Choroid plexus epithelial cell (primary cell): ENCODE data around the gene SSNA1.

Experiments
- DNase-seq: peaks from one replicate; pipeline ENCODE4 v3.0.0-alpha.2; 2010; ENCODE audit warnings: low read depth
- H3K4me3 ChIP-seq: 2 replicates; pipeline ENCODE4 v1.5.1; 2011; ENCODE audit warnings: low read depth, mild to moderate bottlenecking, control low read depth, low read length, moderate library complexity
- CTCF ChIP-seq: conservative IDR thresholded peaks from 2 replicates; pipeline ENCODE4 v1.5.1; 2011; ENCODE audit warnings: low read depth, mild to moderate bottlenecking, control low read depth, inconsistent platforms, low read length, moderate library complexity

SSNA1 gene

GRCh38 chr9:137224830-137225694 is 36.6 kb downstream of the SSNA1 start, which contains the start of gene CYSRT1:
TSS of gene CYSRT1 (plus strand) at chr9:137225174. CDS start at chr9:137225622, 448 bp downstream.
- no peak for DNase-seq
- H3K4me3 ChIP-seq, result peak within 1 kb of the TSS; percentile 93
- TF ChIP-seq CTCF, result no peak

GRCh38 chr9:137225699-137226331 is 37.3 kb downstream of the SSNA1 start:
- no peak overlapping the region for H3K4me3 ChIP-seq
- no peak for DNase-seq
- TF ChIP-seq CTCF, result no peak

GRCh38 chr9:137226338-137227053 is 38.0 kb downstream of the SSNA1 start:
- DNase-seq, result no peak
- no peak for TF ChIP-seq CTCF
- no peak overlapping the region for H3K4me3 ChIP-seq

- DNase-seq, result peak; percentile 78
- TF ChIP-seq CTCF, result peak; percentile 89
- no peak within 1 kb of the TSS for H3K4me3 ChIP-seq
Measured at GRCh38 chr9:137227054-137227852, 38.8 kb downstream of the SSNA1 start, which contains the start of gene RNF224. TSS of gene RNF224 (plus strand) at chr9:137227502. CDS start at chr9:137228336, 834 bp downstream.

- DNase-seq, result no peak
- no peak for TF ChIP-seq CTCF
- H3K4me3 ChIP-seq, result no peak overlapping the region
Measured at GRCh38 chr9:137227853-137228505, 39.5 kb downstream of the SSNA1 start.

- DNase-seq, result no peak
- no peak overlapping the region for H3K4me3 ChIP-seq
- TF ChIP-seq CTCF, result no peak
Measured at GRCh38 chr9:137228506-137228967, 40.1 kb downstream of the SSNA1 start.
